HepG2 (cell line): Measurements from ENCODE around the gene JAG1. TPM values are rescaled to one million over a fixed set of nuclear protein-coding genes. Genes with fewer than 3 reads are reported as not detected.

ENCODE experiments used
- CBX2 ChIP-seq, 2 experiments: fragments of 200-600 bp in 1 of 2; sonication (generic); formaldehyde crosslinking in 1 of 2; IDR thresholded peaks; 2 replicates each; pipeline versions ENCODE4 v1.7.0 to v1.8.1; 2018 to 2022; ENCODE audit warnings: low read depth in 2 of 2, low read length in 1 of 2, mild to moderate bottlenecking in 1 of 2, missing genetic modification reagents in 1 of 2
- CCDC6 ChIP-seq: sonication (generic); formaldehyde crosslinking; IDR thresholded peaks from 2 replicates; pipeline ENCODE4 v1.8.1; 2022; ENCODE audit warnings: mild to moderate bottlenecking, missing genetic modification reagents, moderate library complexity
- DPF2 ChIP-seq: sonication (generic); formaldehyde crosslinking; IDR thresholded peaks from 2 replicates; pipeline ENCODE4 v1.4.0; 2020; ENCODE audit warnings: mild to moderate bottlenecking, low read depth, missing genetic modification reagents, borderline replicate concordance
- GLI4 ChIP-seq: sonication (generic); formaldehyde crosslinking; IDR thresholded peaks from 2 replicates; pipeline ENCODE4 v1.5.1; 2020; ENCODE audit warnings: missing genetic modification reagents, mild to moderate bottlenecking, moderate library complexity, borderline replicate concordance
- HOXA3 ChIP-seq: sonication (generic); formaldehyde crosslinking; IDR thresholded peaks from 2 replicates; pipeline ENCODE4 v1.5.0; 2020; ENCODE audit warnings: missing genetic modification reagents
- HOXD1 ChIP-seq: sonication (generic); formaldehyde crosslinking; IDR thresholded peaks from 2 replicates; pipeline ENCODE4 v1.5.0; 2020; ENCODE audit warnings: missing genetic modification reagents
- IRX3 ChIP-seq: sonication (generic); formaldehyde crosslinking; IDR thresholded peaks from 2 replicates; pipeline ENCODE4 v1.8.1; 2023; ENCODE audit warnings: mild to moderate bottlenecking, low read depth, missing genetic modification reagents, borderline replicate concordance
- MAF1 ChIP-seq: sonication (generic); formaldehyde crosslinking; IDR thresholded peaks from 2 replicates; pipeline ENCODE4 v1.5.0; 2020; ENCODE audit warnings: missing genetic modification reagents, borderline replicate concordance
- MYPOP ChIP-seq: sonication (generic); formaldehyde crosslinking; IDR thresholded peaks from 2 replicates; pipeline ENCODE4 v1.8.1; 2023; ENCODE audit warnings: mild to moderate bottlenecking, moderate library complexity, missing genetic modification reagents
- PHF20 ChIP-seq: sonication (generic); formaldehyde crosslinking; IDR thresholded peaks from 2 replicates; pipeline ENCODE4 v1.5.0; 2020; ENCODE audit warnings: mild to moderate bottlenecking, missing genetic modification reagents
- THRA ChIP-seq: sonication (generic); formaldehyde crosslinking; IDR thresholded peaks from 2 replicates; pipeline ENCODE4 v1.4.0; 2020; ENCODE audit warnings: missing genetic modification reagents, borderline replicate concordance
- YEATS4 ChIP-seq: sonication (generic); formaldehyde crosslinking; IDR thresholded peaks from 2 replicates; pipeline ENCODE4 v1.4.0; 2020; ENCODE audit warnings: missing genetic modification reagents, borderline replicate concordance
- ZFAT ChIP-seq: sonication (generic); formaldehyde crosslinking; conservative IDR thresholded peaks from 2 replicates; pipeline ENCODE4 v1.8.1; 2023; ENCODE audit warnings: missing genetic modification reagents, inconsistent platforms
- ZFP36L2 ChIP-seq: sonication (generic); formaldehyde crosslinking; IDR thresholded peaks from 2 replicates; pipeline ENCODE4 v1.4.0; 2020; ENCODE audit warnings: missing genetic modification reagents
- ZNF354B ChIP-seq: sonication (generic); formaldehyde crosslinking; IDR thresholded peaks from 2 replicates; pipeline ENCODE4 v1.8.0; 2022; ENCODE audit warnings: mild to moderate bottlenecking, missing genetic modification reagents
- ZNF484 ChIP-seq: sonication (generic); formaldehyde crosslinking; IDR thresholded peaks from 2 replicates; pipeline ENCODE4 v1.5.1; 2020; ENCODE audit warnings: mild to moderate bottlenecking, low read depth, missing genetic modification reagents, borderline replicate concordance
- polyA plus RNA-seq, 8 experiments: library from polyadenylated mRNA; depleted of rRNA in 3 of 8; stranded (reverse) in 7 of 8; unstranded in 1 of 8; fragments of >200 nt; fragmentation: Illumina TruSeq in 4 of 8; extraction: Trizol in 4 of 8; gene quantifications; 2 replicates each; pipeline versions ENCODE4 v1.2.1 to v1.2.3, GENCODE V29; 2011 to 2016; ENCODE audit warnings: low read depth in 4 of 8, missing spikeins in 1 of 8, mixed read lengths in 1 of 8; ENCODE audit not compliant: insufficient read depth in 1 of 8
- total RNA-seq, 5 experiments: library from RNA; depleted of rRNA; stranded (reverse); fragments of >200 nt; fragmentation: Illumina TruSeq; extraction: Trizol; gene quantifications; 2 replicates each; pipeline ENCODE4 v1.2.3, GENCODE V29; 2016; ENCODE audit warnings: low read depth in 1 of 5
- TF ChIP-seq, protein P1 (sequence below), 2 experiments: sonication (generic) in 1 of 2; formaldehyde crosslinking in 1 of 2; IDR thresholded peaks; 2 replicates each; pipeline versions ENCODE4 v1.6.1 to v1.9.0; 2014 to 2022; ENCODE audit warnings: antibody characterized with exemption in 1 of 2, borderline replicate concordance in 1 of 2, inconsistent platforms in 1 of 2, low read depth in 1 of 2, missing genetic modification reagents in 1 of 2
- TF ChIP-seq, protein P2 (sequence below): sonication (generic); formaldehyde crosslinking; IDR thresholded peaks from 2 replicates; pipeline ENCODE4 v1.4.0; 2020; ENCODE audit warnings: missing genetic modification reagents, borderline replicate concordance

JAG1 gene
- total and polyA plus RNA-seq, 2 of the 13 experiments (the other 11 are each of a cell fraction or from before 2014, with no cell fraction given), result 47.1 to 56.3 TPM

DNA sequence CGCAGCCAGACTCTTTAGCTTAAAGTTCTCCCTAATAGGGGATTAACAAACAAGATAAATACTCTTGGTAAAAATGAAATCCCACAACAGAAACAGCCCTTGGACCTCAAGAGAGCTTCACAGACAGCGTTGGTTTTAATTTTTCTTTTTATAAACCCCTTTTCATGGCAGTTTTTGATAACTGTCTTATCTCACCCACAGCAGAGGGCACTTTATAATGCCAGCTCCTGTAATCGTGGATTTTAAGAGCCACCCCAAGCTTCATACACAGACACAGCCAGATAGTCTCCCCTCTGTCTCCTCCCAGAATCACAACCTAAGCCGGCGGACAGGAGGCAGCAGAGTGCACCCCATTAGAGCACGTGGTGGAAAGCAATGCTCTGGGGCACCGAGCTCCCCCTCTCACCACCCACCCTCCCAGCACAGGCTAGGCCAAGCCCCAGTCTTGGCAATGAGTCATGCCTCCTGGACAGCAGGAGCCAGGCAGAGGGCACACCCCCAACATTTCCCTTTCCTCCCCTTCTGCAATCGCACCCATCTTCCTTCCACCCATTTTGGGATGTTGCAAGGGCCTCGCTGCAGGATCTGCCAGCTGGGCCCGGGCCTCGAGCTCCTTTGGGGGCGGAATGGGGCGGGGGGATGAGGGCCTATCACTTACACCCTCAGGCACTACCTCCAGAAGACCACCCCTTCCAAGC lies 2.4 kb downstream of the JAG1 start (continued):
- TF ChIP-seq THRA (CRISPR knock-in tag) (peak; percentile 55; the same call in 1 of the 2 replicates), YEATS4 (no peak; the same call in 1 of the 2 replicates), CCDC6 (CRISPR knock-in tag) (no peak), HOXA3 (CRISPR knock-in tag) (no peak; the same call in 1 of the 2 replicates), HOXD1 (CRISPR knock-in tag) (no peak), CBX2 (IDR thresholded peaks at IDR 0.05; ENCODE audit: low read depth, low read length) (no peak), CBX2 (CRISPR knock-in tag; IDR thresholded peaks at IDR 0.05; ENCODE audit: low read depth) (no peak), DPF2 (CRISPR knock-in tag) (no peak), GLI4 (no peak; the same call in 1 of the 2 replicates), ZNF354B (CRISPR knock-in tag) (peak; percentile 67; the same call in 1 of the 2 replicates), PHF20 (CRISPR knock-in tag) (0 out of 2 replicates have a peak, but pooled peaks have one; percentile 35), MAF1 (CRISPR knock-in tag) (no peak), ZFP36L2 (CRISPR knock-in tag) (0 out of 2 replicates have a peak, but pooled peaks have one; percentile 41), IRX3 (CRISPR knock-in tag) (no peak), MYPOP (CRISPR knock-in tag) (0 out of 2 replicates have a peak, but pooled peaks have one; percentile 21), ZNF484 (CRISPR knock-in tag) (no peak), ZFAT (CRISPR knock-in tag) (no peak)
- TF ChIP-seq, protein P1, sequence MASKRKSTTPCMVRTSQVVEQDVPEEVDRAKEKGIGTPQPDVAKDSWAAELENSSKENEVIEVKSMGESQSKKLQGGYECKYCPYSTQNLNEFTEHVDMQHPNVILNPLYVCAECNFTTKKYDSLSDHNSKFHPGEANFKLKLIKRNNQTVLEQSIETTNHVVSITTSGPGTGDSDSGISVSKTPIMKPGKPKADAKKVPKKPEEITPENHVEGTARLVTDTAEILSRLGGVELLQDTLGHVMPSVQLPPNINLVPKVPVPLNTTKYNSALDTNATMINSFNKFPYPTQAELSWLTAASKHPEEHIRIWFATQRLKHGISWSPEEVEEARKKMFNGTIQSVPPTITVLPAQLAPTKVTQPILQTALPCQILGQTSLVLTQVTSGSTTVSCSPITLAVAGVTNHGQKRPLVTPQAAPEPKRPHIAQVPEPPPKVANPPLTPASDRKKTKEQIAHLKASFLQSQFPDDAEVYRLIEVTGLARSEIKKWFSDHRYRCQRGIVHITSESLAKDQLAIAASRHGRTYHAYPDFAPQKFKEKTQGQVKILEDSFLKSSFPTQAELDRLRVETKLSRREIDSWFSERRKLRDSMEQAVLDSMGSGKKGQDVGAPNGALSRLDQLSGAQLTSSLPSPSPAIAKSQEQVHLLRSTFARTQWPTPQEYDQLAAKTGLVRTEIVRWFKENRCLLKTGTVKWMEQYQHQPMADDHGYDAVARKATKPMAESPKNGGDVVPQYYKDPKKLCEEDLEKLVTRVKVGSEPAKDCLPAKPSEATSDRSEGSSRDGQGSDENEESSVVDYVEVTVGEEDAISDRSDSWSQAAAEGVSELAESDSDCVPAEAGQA (IDR thresholded peaks at IDR 0.05; ENCODE audit: low read depth), result no peak
- TF ChIP-seq, protein P1 (CRISPR knock-in tag; IDR thresholded peaks at IDR 0.05; ENCODE audit: borderline replicate concordance), result no peak
- TF ChIP-seq, protein P2, sequence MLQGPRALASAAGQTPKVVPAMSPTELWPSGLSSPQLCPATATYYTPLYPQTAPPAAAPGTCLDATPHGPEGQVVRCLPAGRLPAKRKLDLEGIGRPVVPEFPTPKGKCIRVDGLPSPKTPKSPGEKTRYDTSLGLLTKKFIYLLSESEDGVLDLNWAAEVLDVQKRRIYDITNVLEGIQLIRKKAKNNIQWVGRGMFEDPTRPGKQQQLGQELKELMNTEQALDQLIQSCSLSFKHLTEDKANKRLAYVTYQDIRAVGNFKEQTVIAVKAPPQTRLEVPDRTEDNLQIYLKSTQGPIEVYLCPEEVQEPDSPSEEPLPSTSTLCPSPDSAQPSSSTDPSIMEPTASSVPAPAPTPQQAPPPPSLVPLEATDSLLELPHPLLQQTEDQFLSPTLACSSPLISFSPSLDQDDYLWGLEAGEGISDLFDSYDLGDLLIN (CRISPR knock-in tag), result no peak
